Fibroblast of lung (primary cell): ENCODE data around the gene HAUS1.

Source experiments
- EZH2 ChIP-seq: IDR thresholded peaks from 2 replicates; pipeline ENCODE4 v1.5.1; 2012; ENCODE audit warnings: low read length, control low read depth, mild to moderate bottlenecking; ENCODE audit errors: missing control alignments
- TF ChIP-seq, protein P1 (sequence below), 2 donors: IDR thresholded peaks in 1 of 2; conservative IDR thresholded peaks in 1 of 2; 1 replicate in 1 of 2; 2 replicates in 1 of 2; pipeline ENCODE4 v1.5.1; 2011 to 2012; ENCODE audit warnings: low read length in 2 of 2, control low read depth in 1 of 2, inconsistent platforms in 1 of 2, low read depth in 1 of 2, mild to moderate bottlenecking in 1 of 2

GRCh38 chr18:46095532-46095931 lies 8.7 kb upstream of the HAUS1 start:
- TF ChIP-seq, protein P1, sequence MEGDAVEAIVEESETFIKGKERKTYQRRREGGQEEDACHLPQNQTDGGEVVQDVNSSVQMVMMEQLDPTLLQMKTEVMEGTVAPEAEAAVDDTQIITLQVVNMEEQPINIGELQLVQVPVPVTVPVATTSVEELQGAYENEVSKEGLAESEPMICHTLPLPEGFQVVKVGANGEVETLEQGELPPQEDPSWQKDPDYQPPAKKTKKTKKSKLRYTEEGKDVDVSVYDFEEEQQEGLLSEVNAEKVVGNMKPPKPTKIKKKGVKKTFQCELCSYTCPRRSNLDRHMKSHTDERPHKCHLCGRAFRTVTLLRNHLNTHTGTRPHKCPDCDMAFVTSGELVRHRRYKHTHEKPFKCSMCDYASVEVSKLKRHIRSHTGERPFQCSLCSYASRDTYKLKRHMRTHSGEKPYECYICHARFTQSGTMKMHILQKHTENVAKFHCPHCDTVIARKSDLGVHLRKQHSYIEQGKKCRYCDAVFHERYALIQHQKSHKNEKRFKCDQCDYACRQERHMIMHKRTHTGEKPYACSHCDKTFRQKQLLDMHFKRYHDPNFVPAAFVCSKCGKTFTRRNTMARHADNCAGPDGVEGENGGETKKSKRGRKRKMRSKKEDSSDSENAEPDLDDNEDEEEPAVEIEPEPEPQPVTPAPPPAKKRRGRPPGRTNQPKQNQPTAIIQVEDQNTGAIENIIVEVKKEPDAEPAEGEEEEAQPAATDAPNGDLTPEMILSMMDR (conservative IDR thresholded peaks at IDR 0.05 in 1 of 2, IDR thresholded peaks at IDR 0.05 in 1 of 2; ENCODE audit: low read depth in 1 of 2, low read length in 2 of 2): no peak
- no peak for TF ChIP-seq EZH2
